ENCODE measurements around the gene DHRS2.

Gene DHRS2

GRCh38 chr14:23667134-23667533 is 31.0 kb downstream of the DHRS2 start:
- no peak for TF ChIP-seq EZH2 (IDR thresholded peaks at IDR 0.05; ENCODE audit: borderline replicate concordance, low read depth, low read length, severe bottlenecking)
- TF ChIP-seq, protein P1, sequence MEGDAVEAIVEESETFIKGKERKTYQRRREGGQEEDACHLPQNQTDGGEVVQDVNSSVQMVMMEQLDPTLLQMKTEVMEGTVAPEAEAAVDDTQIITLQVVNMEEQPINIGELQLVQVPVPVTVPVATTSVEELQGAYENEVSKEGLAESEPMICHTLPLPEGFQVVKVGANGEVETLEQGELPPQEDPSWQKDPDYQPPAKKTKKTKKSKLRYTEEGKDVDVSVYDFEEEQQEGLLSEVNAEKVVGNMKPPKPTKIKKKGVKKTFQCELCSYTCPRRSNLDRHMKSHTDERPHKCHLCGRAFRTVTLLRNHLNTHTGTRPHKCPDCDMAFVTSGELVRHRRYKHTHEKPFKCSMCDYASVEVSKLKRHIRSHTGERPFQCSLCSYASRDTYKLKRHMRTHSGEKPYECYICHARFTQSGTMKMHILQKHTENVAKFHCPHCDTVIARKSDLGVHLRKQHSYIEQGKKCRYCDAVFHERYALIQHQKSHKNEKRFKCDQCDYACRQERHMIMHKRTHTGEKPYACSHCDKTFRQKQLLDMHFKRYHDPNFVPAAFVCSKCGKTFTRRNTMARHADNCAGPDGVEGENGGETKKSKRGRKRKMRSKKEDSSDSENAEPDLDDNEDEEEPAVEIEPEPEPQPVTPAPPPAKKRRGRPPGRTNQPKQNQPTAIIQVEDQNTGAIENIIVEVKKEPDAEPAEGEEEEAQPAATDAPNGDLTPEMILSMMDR (IDR thresholded peaks at IDR 0.05; ENCODE audit: borderline replicate concordance, extremely low read depth, low read length, poor library complexity, severe bottlenecking) = no peak
- no peak for ATAC-seq (ENCODE audit: insufficient read depth, low read depth)
- no peaks in the 10 kb centered on the region for H3K79me2 ChIP-seq (ENCODE audit: insufficient read depth, low read length)

DNA sequence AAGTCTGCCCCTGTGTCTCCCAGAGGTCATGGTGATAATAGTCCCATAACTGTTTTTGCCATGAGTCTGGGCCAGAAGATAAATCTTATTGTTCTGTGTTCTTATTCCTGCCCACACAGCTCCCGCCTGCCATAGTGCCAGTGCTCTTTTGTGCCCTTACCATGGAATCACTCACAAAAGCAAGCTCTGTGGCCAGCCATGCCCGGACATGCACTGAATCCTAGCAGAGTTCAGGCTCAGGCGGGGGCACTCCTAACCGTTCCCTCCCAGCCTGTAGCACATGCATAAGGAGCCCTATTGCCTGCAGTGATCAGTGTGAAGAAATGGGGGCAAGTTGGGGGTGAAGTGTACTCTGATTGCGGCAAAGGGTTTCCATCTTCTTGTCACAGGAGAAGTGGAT is 33.3 kb downstream of the DHRS2 start:
- Histone ChIP-seq H3K27me3 (ENCODE audit: insufficient read depth, low read length, poor library complexity) (peaks cover 5% of the 10 kb centered on the region), H3K9me3 (ENCODE audit: insufficient read depth, low read length, severe bottlenecking) (no peaks in the 10 kb centered on the region)
- TF ChIP-seq, protein P1 (IDR thresholded peaks at IDR 0.05; ENCODE audit: borderline replicate concordance, extremely low read depth, low read length, poor library complexity, severe bottlenecking) = no peak
- TF ChIP-seq EZH2 (IDR thresholded peaks at IDR 0.05; ENCODE audit: borderline replicate concordance, low read depth, low read length, severe bottlenecking) = no peak

More at GRCh38 chr14:23667134-23667533, 31.0 kb downstream of the DHRS2 start:
- Histone ChIP-seq H3K4me2 (ENCODE audit: insufficient read depth, low read length) (no peak overlapping the region), H3K9ac (ENCODE audit: low read depth, low read length) (no peak overlapping the region), H3K36me3 (ENCODE audit: insufficient read depth, low read length) (no peaks in the 10 kb centered on the region), H3K27me3 (ENCODE audit: insufficient read depth, low read length, poor library complexity) (peaks cover 5% of the 10 kb centered on the region), H4K20me1 (ENCODE audit: insufficient read depth, low read length) (no peaks in the 10 kb centered on the region), H3K4me1 (ENCODE audit: insufficient read depth, low read length) (no peaks in the 10 kb centered on the region), H3K4me3 (ENCODE audit: low read depth in 1 of 2, low read length in 2 of 2) (no peak overlapping the region), H2AFZ (ENCODE audit: low read depth, low read length) (no peak overlapping the region), H3K27ac (ENCODE audit: low read length) (no peak overlapping the region), H3K9me3 (ENCODE audit: insufficient read depth, low read length, severe bottlenecking) (no peaks in the 10 kb centered on the region)
- DNase-seq = no peak

DNA sequence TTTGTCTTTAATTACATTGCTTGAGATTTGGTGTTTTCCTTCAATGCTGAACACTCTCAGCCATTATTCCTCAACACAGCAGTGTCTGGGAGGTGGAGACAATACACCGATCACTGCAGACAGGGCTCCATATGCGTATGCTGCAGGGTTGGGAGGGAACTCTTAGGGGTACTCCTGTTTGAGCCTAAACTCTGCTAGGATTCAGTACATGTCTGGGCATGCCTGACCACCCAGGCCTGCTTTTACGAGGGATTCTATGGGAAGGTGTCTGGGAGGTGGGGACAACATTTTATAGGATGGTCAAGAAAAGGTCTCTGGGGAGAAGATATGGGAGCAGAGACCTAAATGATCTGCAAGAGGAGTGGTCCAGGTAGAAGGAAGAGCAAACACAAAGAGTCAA is 34.3 kb downstream of the DHRS2 start:
- Histone ChIP-seq H3K36me3 (ENCODE audit: insufficient read depth, low read length) (no peaks in the 10 kb centered on the region), H4K20me1 (ENCODE audit: insufficient read depth, low read length) (no peaks in the 10 kb centered on the region), H3K9ac (ENCODE audit: low read depth, low read length) (no peak overlapping the region), H3K4me1 (ENCODE audit: insufficient read depth, low read length) (no peaks in the 10 kb centered on the region), H2AFZ (ENCODE audit: low read depth, low read length) (no peak overlapping the region), H3K9me3 (ENCODE audit: insufficient read depth, low read length, severe bottlenecking) (no peaks in the 10 kb centered on the region), H3K79me2 (ENCODE audit: insufficient read depth, low read length) (no peaks in the 10 kb centered on the region), H3K27ac (ENCODE audit: low read length) (no peak overlapping the region), H3K27me3 (ENCODE audit: insufficient read depth, low read length, poor library complexity) (peaks cover 3% of the 10 kb centered on the region), H3K4me2 (ENCODE audit: insufficient read depth, low read length) (no peak overlapping the region), H3K4me3 (ENCODE audit: low read depth in 1 of 2, low read length in 2 of 2) (no peak overlapping the region)
- ATAC-seq (ENCODE audit: insufficient read depth, low read depth) (no peak), DNase-seq (no peak)
- TF ChIP-seq, protein P1 (IDR thresholded peaks at IDR 0.05; ENCODE audit: borderline replicate concordance, extremely low read depth, low read length, poor library complexity, severe bottlenecking) = no peak
- no peak for TF ChIP-seq EZH2 (IDR thresholded peaks at IDR 0.05; ENCODE audit: borderline replicate concordance, low read depth, low read length, severe bottlenecking)

More for the DNA sequence above, 33.3 kb downstream of the DHRS2 start:
- Histone ChIP-seq H3K4me3 (ENCODE audit: low read depth in 1 of 2, low read length in 2 of 2) (no peak overlapping the region), H3K79me2 (ENCODE audit: insufficient read depth, low read length) (no peaks in the 10 kb centered on the region), H2AFZ (ENCODE audit: low read depth, low read length) (no peak overlapping the region), H3K9ac (ENCODE audit: low read depth, low read length) (no peak overlapping the region), H4K20me1 (ENCODE audit: insufficient read depth, low read length) (no peaks in the 10 kb centered on the region), H3K4me1 (ENCODE audit: insufficient read depth, low read length) (no peaks in the 10 kb centered on the region), H3K27ac (ENCODE audit: low read length) (no peak overlapping the region), H3K36me3 (ENCODE audit: insufficient read depth, low read length) (no peaks in the 10 kb centered on the region), H3K4me2 (ENCODE audit: insufficient read depth, low read length) (no peak overlapping the region)
- DNase-seq (no peak), ATAC-seq (ENCODE audit: insufficient read depth, low read depth) (no peak)

GRCh38 chr14:23672200-23672599 is 36.0 kb downstream of the DHRS2 start:
- no peak overlapping the region for H3K4me2 ChIP-seq (ENCODE audit: insufficient read depth, low read length)
- no peak overlapping the region for H3K27ac ChIP-seq (ENCODE audit: low read length)
- H4K20me1 ChIP-seq (ENCODE audit: insufficient read depth, low read length) = no peaks in the 10 kb centered on the region
- no peaks in the 10 kb centered on the region for H3K79me2 ChIP-seq (ENCODE audit: insufficient read depth, low read length)
- no peak for DNase-seq
- peaks cover 9% of the 10 kb centered on the region for H3K27me3 ChIP-seq (ENCODE audit: insufficient read depth, low read length, poor library complexity)
- no peaks in the 10 kb centered on the region for H3K4me1 ChIP-seq (ENCODE audit: insufficient read depth, low read length)
- H2AFZ ChIP-seq (ENCODE audit: low read depth, low read length) = no peak overlapping the region
- TF ChIP-seq EZH2 (IDR thresholded peaks at IDR 0.05; ENCODE audit: borderline replicate concordance, low read depth, low read length, severe bottlenecking) = no peak
- TF ChIP-seq, protein P1 (IDR thresholded peaks at IDR 0.05; ENCODE audit: borderline replicate concordance, extremely low read depth, low read length, poor library complexity, severe bottlenecking) = no peak
- H3K4me3 ChIP-seq (ENCODE audit: low read depth in 1 of 2, low read length in 2 of 2) = no peak overlapping the region
- H3K9me3 ChIP-seq (ENCODE audit: insufficient read depth, low read length, severe bottlenecking) = no peaks in the 10 kb centered on the region
- no peak for ATAC-seq (ENCODE audit: insufficient read depth, low read depth)
- no peaks in the 10 kb centered on the region for H3K36me3 ChIP-seq (ENCODE audit: insufficient read depth, low read length)
- no peak overlapping the region for H3K9ac ChIP-seq (ENCODE audit: low read depth, low read length)

All from DND-41 (cell line).